Right lobe of liver (tissue), 4 donors: Measurements from ENCODE around the gene SGCA.

Experiments used
- CTCF ChIP-seq, 4 donors: fragments of 200-600 bp in 3 of 4; fragments of 450-650 bp in 1 of 4; IDR thresholded peaks; one replicate each; pipeline versions ENCODE4 v1.5.1 to v1.8.0; 2016 to 2022; ENCODE audit warnings: antibody characterized with exemption in 4 of 4, mild to moderate bottlenecking in 2 of 4
- POLR2A ChIP-seq: fragments of 450-650 bp; IDR thresholded peaks from one replicate; pipeline ENCODE4 v1.6.1; 2017; ENCODE audit warnings: antibody characterized with exemption, mild to moderate bottlenecking
- donor health status: DM: no; HTN: no; CAD: no.
- donor health status: DM: no; HTN: no; CAD: no.
- donor health status: DM: no; HTN: yes; CAD: no.

DNA sequence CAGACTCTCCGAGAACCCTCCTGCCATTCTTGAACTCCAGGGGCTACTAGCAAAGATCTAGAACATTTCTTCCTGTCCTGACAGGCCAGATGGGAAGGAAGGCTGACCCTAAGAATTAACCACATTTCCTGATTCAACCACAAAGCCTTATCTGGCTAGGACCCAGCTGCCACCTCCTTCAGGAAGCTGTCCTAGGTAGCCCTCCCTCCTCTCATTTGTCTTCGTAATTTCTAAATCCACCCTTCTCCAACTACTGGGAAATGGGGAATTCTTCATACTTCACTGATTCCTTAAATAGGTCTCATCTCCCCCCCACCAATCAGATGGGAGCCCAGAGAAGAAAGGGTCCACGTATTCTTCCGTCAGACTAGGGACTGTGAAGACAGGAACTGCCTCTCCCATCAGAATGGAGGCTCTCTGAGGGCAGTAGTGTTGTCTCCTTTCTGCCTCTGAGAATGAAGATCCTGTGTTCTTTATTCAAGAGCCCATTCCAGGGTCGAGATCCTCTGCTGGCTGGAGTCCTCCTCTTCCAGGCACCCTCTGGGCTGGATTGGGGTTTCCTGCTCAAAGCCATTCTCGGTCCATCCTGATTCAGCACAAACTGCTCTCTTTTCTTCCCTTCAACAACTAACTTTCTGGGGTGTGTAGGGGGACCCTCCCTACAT, 38.0 kb upstream of the SGCA start:
- TF ChIP-seq CTCF (IDR thresholded peaks at IDR 0.05): no peak
- no peak for TF ChIP-seq POLR2A
